Measurements from ENCODE around the gene GRIFIN. TPM values are rescaled to one million over a fixed set of nuclear protein-coding genes. Genes with fewer than 3 reads are reported as not detected.

Gene GRIFIN
- total RNA-seq, 1 donor from 2014 or later, result not detected

DNA sequence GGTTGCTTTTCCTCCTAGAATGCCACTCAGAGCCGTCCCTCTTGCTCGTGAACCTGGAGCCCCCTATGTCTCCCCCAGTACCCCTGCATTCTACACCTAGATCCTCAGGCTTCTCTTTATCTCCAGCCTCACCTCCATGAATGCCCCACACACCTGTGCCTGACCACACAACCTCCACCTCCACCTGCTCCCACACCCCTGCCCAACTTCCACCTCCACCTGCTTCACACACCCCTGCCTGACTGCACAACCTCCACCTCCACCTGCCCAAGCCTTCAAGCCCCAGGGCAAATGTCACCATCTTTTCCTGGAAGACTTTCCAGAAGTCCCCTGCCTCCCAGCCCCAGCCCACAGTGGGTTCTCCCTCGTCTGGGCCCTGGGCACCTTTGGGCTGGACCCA lies 36.5 kb upstream of the GRIFIN start:
- no peak for DNase-seq

DNA sequence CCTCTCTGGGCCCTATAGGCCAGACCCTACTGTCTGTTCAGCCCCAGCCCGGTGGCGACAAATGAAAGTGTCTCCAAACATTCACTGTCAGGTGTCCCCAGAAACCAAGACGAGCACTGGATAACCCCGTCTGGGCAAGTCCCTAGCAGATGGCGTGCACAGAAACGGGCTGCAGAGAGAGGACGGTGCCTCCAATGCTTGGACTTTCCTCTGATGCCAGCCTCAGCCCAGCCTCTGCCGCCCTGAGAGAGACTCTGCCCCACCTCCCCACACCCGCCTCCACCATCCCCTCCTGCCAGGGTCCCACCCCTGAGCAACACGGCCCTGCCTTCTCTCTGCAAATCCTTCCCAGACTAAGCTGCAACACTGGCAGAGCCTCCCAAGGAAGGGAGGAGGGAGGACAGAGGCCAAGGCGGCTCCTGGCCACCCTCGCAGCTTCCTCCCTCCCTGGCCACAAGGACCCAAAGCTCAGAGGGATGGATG lies 36.0 kb upstream of the GRIFIN start:
- DNase-seq, result no peak

DNA sequence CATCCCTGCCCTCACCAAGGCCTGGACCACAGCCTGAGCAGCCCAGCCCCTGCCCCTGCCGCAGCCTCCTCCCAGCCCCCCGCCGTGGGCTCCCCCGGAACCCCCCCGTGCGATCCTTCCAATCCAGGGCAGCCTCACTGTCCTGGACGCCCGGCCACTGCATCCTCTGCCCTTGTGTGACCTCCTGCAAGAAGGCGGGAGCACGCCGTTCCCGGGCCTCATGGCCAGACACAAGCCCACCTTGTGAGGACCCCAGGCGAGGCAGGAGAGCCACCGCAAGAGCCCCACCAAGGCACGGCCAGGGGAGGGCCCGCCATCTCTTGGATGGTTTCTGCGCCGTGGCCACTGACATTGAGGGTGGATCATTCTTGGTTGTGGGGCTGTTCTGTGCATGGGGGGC lies 35.6 kb upstream of the GRIFIN start:
- no peak for DNase-seq

DNA sequence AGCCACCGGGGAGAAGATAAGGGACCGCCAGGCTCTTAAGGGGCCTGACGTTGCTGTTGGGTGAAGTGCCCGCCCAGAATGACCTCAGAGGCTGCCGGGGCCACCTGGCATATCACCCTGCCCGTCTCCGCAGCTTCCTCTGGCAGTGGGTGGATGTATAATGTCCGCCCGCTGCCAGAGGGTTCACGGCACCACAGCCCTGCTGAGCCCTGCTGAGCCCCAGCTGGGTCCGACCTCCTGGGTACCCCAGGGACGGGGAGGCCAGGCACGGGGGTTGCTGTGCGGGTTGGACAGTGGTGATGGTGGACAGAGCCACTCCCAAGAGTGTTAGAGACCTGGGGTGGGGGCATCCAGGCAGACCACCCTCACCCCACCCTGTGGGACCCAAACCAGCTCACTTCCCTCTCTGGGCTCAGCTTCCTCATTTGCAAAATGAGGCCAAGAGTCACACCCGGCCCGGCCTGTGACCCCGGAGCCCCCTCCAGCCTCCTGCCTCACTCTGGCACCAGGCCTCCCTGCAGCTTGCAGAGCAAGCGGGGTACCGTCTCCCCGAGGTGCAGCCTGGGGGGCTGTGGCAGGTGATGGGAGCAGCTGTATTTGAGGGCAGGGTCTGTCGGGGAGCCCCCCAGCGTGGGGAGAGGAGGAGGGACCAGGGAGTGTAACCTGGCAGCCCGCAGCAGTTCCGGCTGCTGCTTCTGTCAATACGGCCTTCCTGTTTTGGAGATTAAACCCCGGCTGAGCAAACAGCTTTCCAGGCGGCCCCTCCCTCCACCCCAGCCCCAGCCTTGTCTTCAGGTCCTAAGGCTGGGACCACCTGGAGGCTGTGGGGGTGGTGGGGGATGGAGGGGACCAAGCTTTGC lies 34.9 kb upstream of the GRIFIN start:
- DNase-seq, result peak; percentile 45

DNA sequence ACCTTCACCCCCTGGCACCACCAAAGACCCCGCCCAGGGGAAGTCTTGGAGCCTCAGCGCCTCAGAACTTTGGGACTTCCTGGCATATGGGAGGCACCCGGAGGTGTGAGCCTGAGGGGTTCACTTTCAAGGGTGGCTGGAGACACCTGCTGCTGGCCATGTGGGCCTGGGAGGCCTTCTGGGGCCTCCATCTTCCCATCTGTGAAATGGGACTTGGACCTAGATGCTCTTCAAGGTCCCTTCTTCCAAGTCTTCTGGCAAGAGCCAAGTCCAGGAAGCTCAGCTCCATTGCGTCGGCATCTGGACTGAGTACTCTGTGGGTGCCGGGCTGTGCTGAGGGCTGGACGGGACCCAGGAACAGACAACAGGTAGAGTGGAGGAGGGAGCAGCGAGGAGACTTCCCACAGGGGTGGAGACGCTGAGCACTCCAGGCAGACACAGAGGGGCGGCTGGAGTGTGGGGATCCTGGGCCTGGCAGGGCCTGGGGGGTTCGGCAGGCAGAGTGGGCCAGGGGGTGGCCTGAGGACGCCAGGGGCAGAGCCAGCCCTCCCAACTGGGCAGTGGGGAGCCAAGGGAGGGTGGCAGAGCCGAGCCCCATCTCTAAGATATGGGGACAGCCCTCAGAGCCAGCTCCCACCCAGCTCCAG lies 34.1 kb upstream of the GRIFIN start:
- DNase-seq, result no peak

DNA sequence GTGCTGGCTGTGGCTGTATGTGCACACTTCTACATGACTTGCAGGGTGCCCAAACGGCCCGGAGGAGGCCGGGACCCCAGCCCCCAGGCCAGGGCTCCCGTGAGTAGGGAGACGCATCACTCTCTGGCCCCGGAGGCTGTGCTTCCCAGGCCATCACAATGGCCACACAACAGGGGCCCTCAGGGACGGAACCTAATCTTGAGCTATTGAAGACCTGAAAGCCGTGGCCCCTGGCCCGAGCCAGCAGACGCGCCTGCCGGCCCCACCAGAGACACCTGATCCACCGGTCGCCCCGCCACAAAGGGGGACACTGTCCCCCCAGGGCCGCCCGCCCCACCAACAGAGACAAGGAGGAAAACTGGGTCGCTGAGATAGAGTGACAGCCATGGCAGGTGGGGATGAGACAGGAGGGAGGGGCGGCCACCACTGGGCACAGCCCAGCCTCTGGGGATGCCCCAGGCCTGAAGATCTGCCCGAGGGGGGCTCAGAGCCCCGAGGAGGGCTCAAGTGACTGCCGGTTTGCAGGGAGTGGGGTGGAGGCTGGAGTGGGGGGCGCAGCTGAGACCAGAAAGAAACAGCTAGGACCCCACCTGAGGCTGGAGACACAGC lies 33.2 kb upstream of the GRIFIN start:
- DNase-seq, result no peak

DNA sequence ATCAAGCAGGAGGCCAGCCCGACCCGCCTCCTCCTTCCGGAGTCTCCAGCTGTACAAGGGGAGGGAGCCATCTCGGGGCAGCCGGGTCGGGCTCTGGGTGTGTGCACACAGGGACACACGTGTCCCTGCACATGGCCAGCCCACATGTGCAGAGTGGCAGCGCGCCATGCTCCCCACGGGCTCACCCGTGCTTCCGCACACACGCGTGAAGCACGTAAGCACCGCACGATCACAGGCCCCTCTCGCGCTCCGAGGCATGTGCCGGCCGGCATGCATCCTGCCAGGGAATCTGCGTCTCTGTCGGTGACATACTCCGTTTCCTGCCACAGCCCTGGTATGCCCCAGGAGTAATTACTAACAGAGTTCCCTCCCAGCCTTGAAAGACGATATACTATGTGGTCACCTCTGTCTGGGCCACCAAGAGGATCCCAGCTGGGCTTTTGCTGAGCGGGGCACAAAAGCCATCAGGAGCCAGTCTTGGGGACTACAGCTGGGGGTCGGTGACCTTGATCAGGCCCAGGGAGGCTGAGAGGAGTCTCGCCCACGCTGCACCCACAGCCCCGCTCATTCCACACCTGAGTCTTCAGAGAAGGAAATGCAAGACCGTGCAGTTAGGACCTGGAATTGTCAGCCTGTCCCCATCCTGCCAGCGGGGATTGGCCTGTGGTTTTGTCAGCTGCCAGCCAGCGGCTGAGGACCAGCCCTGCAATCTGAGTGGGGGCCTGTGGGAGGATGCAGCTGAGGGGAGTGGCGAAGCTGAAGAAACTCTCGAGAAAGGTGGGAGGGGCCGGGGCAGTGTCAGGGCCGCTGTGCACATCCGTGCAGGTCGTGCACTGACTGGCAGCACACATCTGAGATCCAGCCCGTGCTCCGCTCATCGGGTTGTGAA lies 32.4 kb upstream of the GRIFIN start:
- DNase-seq, result peak; percentile 57

DNA sequence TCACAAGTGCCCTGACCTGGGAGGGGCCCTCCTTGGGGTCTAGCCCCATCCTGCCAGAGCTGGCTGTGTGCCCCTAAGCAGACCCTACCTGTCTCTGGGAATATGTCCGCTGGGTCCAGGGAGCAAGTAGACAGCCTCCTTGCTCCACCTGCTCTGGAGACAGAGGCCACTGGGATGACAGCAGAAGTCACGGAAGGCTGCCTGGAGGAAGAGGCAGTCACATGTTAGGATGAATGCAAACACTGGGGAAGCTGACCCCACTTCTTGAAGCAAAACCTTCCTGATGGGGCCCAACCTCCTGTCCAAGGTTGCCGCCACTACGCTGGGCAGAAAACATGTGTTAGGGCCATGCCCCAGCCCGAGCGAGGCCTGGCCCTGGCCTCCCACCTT lies 31.7 kb upstream of the GRIFIN start:
- DNase-seq, result no peak

DNA sequence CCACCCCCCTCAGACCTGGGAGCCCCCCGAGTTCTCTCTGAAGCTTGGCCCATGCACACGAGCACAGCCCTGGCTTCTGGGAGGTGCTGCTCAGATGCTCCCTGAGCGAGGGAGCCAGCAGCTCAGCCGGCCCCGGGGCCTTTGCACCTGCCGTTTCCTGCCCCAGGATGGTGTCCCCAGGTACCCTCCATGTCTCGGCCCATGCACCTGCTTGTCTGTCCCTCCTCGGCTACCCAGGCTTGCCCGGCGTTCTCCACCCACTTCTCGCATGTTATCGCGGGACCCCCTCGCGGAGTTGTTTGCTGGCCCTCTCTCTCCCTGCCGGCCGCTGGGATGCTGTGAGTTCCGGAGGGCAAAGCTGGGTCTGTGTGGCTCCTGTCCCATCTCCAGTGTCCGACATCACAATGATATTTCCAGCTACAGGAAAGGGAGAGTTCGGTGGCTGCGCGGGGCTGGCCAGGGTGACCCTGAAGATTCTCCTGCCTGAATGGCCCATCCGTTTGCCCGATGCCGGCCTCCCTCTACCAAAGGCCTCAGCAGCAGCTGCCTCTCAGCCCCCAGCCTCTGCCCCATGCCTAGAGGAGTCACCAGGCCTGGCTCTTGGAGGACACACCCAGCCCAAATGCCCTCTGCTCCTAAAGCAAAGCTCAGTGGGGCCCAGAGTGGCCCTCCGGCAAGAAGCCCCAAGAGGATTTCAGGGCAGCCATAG lies 31.2 kb upstream of the GRIFIN start:
- DNase-seq, result no peak

DNA sequence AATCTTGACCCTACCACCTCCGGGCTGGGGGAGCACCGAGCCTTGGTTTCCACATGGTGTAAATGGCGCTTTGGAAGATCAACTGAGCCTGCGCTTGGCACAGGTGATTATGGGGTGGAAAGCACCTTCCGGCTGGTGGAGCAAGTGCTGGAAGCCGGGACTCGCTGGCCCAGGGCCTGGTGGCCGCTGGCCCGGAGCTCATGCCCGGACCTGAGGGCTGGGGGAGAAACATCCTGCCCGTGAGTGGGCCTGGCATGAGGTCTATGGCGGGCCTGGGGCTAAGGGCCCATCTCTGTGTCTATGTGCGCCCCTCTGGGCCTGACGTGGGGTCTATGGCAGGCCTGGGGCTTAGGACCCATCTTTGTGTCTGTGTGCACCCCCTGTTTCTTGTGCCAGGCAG lies 29.2 kb upstream of the GRIFIN start:
- DNase-seq, result no peak

DNA sequence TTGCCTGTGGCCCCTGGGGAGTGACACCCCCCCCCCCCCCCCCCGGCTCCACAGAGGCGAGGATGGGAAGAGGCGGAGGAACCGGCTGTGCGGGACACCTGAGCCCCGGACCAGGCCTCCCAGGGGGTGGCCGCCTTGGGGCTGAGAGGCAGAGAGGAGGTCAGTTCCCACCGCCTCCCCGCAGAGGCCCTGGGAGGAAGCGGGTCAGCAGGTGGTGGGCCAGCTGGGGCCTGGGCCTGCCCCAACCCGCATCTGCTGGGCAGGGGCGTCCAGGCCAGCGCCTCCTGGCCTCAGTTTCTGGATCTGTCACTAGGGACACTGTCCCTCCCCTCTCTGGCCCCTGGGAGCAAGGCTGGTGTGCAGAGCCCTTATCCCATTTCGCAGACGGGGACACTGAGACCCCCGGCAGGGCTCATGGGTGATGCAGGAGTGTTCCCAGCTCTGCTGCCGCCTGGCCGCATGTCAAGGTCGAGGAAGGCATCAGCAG lies 28.7 kb upstream of the GRIFIN start:
- no peak for DNase-seq

DNA sequence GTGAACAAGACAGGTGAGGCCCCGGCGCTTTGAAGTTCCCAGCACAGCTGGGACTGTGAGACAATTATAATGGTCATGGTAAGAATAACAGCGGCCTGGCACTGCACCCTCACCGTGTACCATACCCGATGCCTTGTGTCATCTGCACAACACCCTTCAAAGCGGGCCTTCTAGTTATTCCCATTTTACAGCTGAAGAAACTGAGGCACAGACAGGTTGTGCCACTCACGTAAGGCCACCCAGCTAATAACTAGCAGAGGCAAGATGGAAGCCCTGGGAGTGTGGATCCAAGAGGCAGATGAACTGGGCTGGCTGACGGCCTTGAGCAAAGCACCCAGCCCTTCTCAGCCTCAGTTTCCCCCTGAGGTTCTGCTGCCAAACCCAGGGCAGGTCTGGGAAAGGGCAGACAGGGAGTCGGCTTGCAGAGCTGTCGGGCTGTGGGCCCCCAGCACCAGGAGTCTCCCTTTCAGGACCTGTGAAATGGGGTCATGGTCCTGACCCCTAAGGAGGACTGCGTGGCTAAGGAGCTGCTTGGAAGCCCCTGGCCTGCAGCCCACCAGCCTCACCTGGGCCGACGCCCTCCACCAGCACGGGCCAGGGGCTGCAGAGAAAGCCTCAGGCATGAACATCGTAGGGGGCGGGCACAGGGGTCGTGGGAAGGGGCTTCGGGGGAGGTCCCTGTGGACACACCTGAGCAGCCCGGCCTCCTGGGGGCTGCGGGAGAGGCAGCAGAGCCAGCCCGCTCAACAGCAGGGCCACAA lies 28.1 kb upstream of the GRIFIN start:
- no peak for DNase-seq

DNA sequence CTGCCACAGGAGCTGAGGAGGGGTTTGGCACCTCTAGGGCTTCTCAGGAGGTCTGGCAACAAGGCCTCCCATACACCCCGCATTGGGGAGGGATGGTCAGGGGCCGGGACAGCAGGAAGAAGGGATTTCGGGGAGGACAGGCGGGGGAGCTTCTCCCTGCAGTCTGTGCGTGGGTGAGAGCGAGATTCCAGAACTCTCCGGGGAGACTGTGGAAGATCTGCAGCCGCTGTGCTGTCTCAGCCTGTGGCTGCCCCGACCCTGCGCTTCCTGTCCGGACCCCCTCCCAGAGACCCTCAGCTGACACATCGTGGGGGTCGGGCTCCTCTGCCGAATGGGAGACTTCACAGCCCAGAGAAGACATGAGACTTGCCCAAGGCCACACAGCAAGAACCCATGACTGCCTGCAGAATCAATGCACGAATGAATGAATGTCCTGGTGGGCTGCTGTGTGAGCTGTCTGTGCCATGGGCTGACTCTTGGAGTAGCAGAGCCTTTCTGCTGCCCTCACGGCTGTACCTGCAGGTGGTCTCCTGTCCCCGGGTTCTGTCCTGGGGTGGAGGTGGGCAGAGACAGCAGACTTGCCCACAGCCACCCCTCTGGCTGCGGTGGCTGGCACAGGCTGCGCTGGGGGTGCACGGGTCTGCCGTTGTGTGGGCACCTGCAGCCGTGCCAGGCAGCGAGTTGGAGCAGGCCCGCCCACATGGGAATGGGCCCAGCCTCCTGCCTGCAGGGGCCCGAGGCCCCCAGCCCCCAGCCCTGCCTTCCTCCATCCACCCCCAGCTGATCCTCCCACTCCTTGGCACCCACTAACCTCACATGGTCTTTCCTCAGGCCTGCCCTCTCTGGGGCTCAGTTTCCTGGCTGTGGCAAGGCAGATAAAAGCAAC lies 27.1 kb upstream of the GRIFIN start:
- no peak for DNase-seq

DNA sequence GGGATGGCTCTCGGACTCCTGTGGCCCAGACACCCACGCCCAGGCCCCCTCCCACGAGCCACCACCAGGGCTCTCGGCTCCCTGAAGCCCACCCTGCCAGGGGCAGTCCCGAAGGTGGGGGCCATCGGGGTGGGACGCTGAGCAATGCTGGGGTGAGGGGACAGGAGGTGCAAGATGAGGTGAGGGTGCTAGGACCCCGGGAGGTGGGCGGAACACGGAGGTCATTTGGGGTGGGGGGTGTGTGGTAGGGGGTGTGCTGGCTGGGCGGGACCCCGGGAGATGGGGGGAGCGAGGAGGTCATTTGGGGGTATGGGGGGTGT lies 26.4 kb upstream of the GRIFIN start:
- DNase-seq, result no peak

DNA sequence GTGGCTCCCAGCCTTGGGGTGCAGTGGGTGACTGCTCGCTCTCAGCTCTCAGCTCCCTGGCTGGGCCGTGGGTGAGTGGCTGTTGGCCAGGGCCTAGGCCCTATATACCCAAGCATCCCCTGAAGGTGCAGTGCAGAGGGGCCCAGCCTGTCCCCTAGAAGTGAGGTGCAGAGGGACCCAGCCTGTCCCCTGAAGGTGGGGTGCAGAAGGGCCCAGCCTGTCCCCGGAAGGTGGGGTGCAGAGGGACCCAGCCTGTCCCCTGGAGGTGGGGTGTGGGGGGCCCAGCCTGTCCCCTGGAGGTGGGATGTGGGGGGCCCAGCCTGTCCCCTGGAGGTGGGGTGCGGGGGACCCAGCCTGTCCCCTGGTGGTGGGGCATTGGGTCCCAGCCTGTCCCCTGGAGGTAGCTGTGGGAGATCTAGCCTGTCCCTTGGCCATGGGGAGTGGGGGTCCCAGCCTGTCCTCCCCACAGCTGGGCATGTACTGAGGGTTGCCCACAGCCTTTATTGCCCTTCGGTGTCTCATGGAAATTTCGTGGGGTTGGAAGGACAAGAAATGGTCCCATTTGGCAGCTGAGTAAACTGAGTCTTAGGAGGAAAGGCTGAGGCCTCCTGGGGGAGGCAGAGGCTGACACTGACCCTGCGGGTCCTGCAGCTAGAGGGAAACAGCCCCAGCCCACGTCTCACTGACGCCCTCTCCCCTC lies 25.9 kb upstream of the GRIFIN start:
- DNase-seq, result no peak

DNA sequence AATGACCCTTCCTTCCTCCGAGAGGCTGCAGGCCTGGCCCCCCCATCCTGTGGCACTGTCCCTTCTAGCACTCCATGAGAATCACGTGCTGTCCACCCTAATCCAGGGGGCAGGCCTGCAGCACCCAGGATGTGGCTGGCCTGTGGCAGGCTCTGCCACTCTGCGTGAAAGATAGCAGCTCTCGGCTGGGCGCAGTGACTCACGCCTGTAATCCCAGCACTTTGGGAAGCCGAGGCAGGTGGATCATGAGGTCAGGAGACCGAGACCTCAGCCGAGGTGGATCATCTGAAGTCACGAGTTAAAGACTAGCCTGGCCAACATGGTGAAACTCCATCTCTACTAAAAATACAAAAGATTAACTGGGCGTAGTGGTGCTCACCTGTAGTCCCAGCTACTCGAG lies 24.5 kb upstream of the GRIFIN start:
- DNase-seq, result no peak

DNA sequence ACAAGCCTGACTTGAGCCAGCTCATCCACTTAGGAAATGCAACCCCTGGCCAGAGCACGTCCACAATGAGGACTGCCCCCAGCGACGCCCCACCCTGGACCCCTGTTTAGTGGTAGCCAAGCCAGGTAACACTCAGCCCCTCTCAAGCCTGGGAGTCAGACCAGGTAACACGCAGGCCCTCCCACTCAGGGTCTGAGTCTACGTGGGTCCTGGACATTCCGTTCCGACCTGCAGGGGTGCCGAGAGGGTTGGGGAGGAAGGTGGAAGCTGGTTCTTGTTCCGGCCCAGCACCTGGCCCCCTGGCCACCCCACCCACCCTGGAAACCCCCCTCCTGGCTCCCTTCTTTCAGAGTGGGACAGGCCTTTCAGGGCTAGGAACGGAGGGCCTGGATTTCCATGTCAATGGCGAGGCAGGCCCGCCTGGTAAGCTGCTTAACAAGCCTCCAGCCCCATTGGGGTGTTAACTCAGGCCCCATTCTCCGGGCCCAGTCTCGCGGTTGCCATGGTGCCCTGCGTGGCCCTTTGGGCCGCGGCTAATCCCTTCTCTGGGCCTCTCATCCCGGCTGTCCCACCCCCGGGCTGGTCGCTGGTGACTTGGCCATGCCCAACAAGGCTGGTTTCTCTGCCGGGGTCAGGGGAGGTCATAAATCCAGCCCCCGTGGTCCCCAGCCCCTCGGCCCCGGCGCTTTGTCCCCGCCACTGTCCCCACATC lies 23.7 kb upstream of the GRIFIN start:
- no peak for DNase-seq

DNA sequence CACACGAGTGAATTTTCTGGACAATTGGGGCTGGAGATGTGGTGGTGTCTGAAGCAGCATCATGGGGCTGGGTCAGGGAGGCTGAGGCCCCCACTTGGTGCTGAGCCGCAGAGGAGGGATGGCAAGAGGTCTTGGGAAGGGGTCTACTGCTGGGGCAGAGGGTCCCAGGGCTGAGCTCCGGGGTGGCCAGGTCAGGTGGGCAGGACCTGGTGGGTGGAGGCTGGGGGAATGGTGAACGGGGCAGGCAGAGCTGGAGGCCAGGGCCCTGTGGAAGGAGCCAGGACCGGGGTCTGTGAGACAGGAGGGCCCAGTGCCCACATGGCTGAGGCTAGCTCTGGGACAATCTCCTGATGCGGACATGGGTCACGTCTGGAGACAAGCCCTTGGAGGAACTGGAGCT lies 23.0 kb upstream of the GRIFIN start:
- no peak for DNase-seq

DNA sequence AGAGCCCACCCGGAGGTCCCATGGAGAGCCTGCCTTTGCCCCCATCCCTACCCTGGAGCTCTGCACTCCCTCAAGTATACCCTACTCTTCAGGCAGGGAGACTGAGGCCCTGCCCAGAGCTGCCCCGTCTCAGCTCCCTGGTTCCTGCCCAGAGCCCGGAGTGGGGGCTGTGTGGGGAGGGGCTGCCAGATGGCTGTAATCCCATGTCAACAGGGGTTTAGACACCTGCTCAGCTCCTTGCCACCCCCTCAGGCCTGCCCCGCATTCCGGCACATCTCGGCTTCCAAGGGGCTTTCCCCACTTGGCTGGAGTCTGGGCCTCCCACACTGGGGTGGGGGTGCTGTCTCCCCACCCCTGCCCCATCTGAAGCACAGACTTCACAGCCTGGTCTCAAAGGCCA lies 22.5 kb upstream of the GRIFIN start:
- DNase-seq, result no peak
